HG02610 (cell line): ENCODE results near the gene DMRTB1.

Experiments
- ATAC-seq: cut with Tn5 transposase; IDR thresholded peaks from one replicate; pipeline ENCODE4 v1.9.1; 2021; ENCODE audit warnings: mild to moderate bottlenecking, moderate library complexity; ENCODE audit not compliant: unreplicated experiment

Gene DMRTB1

GRCh38 chr1:53484705-53485477 is 25.7 kb downstream of the DMRTB1 start:
- no peak for ATAC-seq

GRCh38 chr1:53485478-53486394 is 26.5 kb downstream of the DMRTB1 start:
- no peak for ATAC-seq

- ATAC-seq: no peak
Observed at GRCh38 chr1:53486395-53487026, 27.3 kb downstream of the DMRTB1 start.

- ATAC-seq: no peak
Observed at GRCh38 chr1:53490351-53490750, 31.2 kb downstream of the DMRTB1 start.

- ATAC-seq: no peak
Observed at GRCh38 chr1:53495633-53496345, 36.6 kb downstream of the DMRTB1 start.

GRCh38 chr1:53498555-53499131 is 39.4 kb downstream of the DMRTB1 start:
- ATAC-seq: no peak

- no peak for ATAC-seq
Observed at GRCh38 chr1:53499257-53500203, 40.3 kb downstream of the DMRTB1 start.

GRCh38 chr1:53500204-53501064 is 41.2 kb downstream of the DMRTB1 start:
- ATAC-seq: no peak

- ATAC-seq: no peak
Observed at GRCh38 chr1:53501065-53502005, 42.1 kb downstream of the DMRTB1 start.

GRCh38 chr1:53502641-53503432 is 43.6 kb downstream of the DMRTB1 start:
- ATAC-seq: no peak

GRCh38 chr1:53503433-53504217 is 44.4 kb downstream of the DMRTB1 start:
- no peak for ATAC-seq

- no peak for ATAC-seq
Observed at GRCh38 chr1:53504901-53505300, 45.7 kb downstream of the DMRTB1 start.

GRCh38 chr1:53505401-53505800 is 46.2 kb downstream of the DMRTB1 start:
- no peak for ATAC-seq

GRCh38 chr1:53505891-53506290 is 46.7 kb downstream of the DMRTB1 start:
- no peak for ATAC-seq

- ATAC-seq: no peak
Observed at GRCh38 chr1:53506355-53507050, 47.3 kb downstream of the DMRTB1 start.
